GM12878 (cell line): Measurements from ENCODE around the gene DNAJA1.
"Not testable (repeated sequence)": the region's sequence is repeated elsewhere in the genome, so short reads cannot be mapped to it uniquely, and the experiment has no call there.

Experiments used
- EGR1 ChIP-seq, 2 experiments: IDR thresholded peaks; 1 replicate in 1 of 2; 2 replicates in 1 of 2; pipeline ENCODE4 v1.6.1; 2011 to 2012; ENCODE audit warnings: low read depth in 2 of 2, low read length in 2 of 2, borderline replicate concordance in 1 of 2, mild to moderate bottlenecking in 1 of 2, moderate library complexity in 1 of 2
- EZH2 ChIP-seq: IDR thresholded peaks from 2 replicates; pipeline ENCODE4 v1.6.1; 2012; ENCODE audit warnings: low read depth, mild to moderate bottlenecking, control low read depth, inconsistent platforms, low read length, borderline replicate concordance; ENCODE audit not compliant: control insufficient read depth
- MEF2A ChIP-seq: IDR thresholded peaks from 2 replicates; pipeline ENCODE4 v1.6.1; 2011; ENCODE audit warnings: low read depth, mild to moderate bottlenecking, low read length, moderate library complexity; ENCODE audit not compliant: insufficient read depth
- POLR2A ChIP-seq: IDR thresholded peaks from 2 replicates; pipeline ENCODE4 v1.6.1; 2011; ENCODE audit warnings: low read depth, mild to moderate bottlenecking, low read length
- RAD21 ChIP-seq: IDR thresholded peaks from 2 replicates; pipeline ENCODE4 v1.6.1; 2011; ENCODE audit warnings: mild to moderate bottlenecking, low read depth, low read length, moderate library complexity; ENCODE audit not compliant: insufficient read depth
- YBX1 ChIP-seq: fragments of 450-650 bp; IDR thresholded peaks from 2 replicates; pipeline ENCODE4 v1.6.1; 2016; ENCODE audit warnings: antibody characterized with exemption
- TF ChIP-seq, protein P1 (sequence below), 3 experiments: IDR thresholded peaks in 2 of 3; conservative IDR thresholded peaks in 1 of 3; 2 replicates each; pipeline ENCODE4 v1.5.1; 2011; ENCODE audit warnings: low read depth in 3 of 3, low read length in 3 of 3, mild to moderate bottlenecking in 3 of 3, control low read depth in 2 of 3, moderate library complexity in 2 of 3, inconsistent platforms in 1 of 3, mixed read lengths in 1 of 3; ENCODE audit not compliant: control insufficient read depth in 2 of 3, insufficient read depth in 1 of 3; ENCODE audit errors: extremely low read depth in 1 of 3
- TF ChIP-seq, protein P2 (sequence below): fragments of 450-650 bp; formaldehyde crosslinking; IDR thresholded peaks from 2 replicates; pipeline ENCODE4 v1.4.0; 2022; ENCODE audit warnings: mild to moderate bottlenecking, moderate library complexity
- TF ChIP-seq, protein P3 (sequence below): IDR thresholded peaks from 2 replicates; pipeline ENCODE4 v1.6.1; 2012; ENCODE audit warnings: low read depth, low read length, improper control_type of control experiment
- TF ChIP-seq, protein P4 (sequence below): fragments of 450-650 bp; conservative IDR thresholded peaks from 2 replicates; pipeline ENCODE4 v1.6.1; 2017; ENCODE audit warnings: mild to moderate bottlenecking, moderate library complexity
- TF ChIP-seq, protein P5 (sequence below): IDR thresholded peaks from 2 replicates; pipeline ENCODE4 v1.6.1; 2012; ENCODE audit warnings: mild to moderate bottlenecking, low read depth, low read length
- TF ChIP-seq, protein P6 (sequence below): fragments of 150-350 bp; IDR thresholded peaks from 2 replicates; pipeline ENCODE4 v1.6.1; 2016; ENCODE audit warnings: low read depth, low read length

DNA sequence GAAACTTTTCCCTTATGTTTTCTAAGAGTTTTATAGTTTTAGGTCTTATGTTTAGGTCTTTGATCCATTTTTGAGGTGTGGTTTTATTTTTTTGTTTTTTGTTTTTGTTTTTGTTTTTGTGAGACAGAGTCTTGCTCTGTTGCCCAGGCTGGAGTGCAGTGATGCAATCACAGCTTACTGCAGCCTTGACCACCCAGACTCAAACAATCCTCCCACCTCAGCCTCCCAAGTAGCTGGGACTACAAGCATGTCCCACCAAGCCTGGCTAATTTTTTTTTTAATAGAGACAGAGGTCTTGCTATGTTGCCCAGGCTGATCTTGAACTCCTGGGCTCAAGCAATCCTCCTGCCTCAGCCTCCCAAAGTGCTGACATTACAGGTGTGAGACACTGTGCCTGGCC is 19.7 kb upstream of the DNAJA1 start:
- not testable (repeated sequence) for TF ChIP-seq POLR2A; EGR1 (IDR thresholded peaks at IDR 0.05; ENCODE audit: borderline replicate concordance in 1 of 2, low read depth in 2 of 2, low read length in 2 of 2); RAD21; MEF2A; EZH2; YBX1
- TF ChIP-seq, protein P1, sequence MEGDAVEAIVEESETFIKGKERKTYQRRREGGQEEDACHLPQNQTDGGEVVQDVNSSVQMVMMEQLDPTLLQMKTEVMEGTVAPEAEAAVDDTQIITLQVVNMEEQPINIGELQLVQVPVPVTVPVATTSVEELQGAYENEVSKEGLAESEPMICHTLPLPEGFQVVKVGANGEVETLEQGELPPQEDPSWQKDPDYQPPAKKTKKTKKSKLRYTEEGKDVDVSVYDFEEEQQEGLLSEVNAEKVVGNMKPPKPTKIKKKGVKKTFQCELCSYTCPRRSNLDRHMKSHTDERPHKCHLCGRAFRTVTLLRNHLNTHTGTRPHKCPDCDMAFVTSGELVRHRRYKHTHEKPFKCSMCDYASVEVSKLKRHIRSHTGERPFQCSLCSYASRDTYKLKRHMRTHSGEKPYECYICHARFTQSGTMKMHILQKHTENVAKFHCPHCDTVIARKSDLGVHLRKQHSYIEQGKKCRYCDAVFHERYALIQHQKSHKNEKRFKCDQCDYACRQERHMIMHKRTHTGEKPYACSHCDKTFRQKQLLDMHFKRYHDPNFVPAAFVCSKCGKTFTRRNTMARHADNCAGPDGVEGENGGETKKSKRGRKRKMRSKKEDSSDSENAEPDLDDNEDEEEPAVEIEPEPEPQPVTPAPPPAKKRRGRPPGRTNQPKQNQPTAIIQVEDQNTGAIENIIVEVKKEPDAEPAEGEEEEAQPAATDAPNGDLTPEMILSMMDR (IDR thresholded peaks at IDR 0.05 in 2 of 3, conservative IDR thresholded peaks at IDR 0.05 in 1 of 3; ENCODE audit: control insufficient read depth in 2 of 3, extremely low read depth in 1 of 3, insufficient read depth in 1 of 3, low read depth in 3 of 3, low read length in 3 of 3): not testable (repeated sequence)
- TF ChIP-seq, protein P2, sequence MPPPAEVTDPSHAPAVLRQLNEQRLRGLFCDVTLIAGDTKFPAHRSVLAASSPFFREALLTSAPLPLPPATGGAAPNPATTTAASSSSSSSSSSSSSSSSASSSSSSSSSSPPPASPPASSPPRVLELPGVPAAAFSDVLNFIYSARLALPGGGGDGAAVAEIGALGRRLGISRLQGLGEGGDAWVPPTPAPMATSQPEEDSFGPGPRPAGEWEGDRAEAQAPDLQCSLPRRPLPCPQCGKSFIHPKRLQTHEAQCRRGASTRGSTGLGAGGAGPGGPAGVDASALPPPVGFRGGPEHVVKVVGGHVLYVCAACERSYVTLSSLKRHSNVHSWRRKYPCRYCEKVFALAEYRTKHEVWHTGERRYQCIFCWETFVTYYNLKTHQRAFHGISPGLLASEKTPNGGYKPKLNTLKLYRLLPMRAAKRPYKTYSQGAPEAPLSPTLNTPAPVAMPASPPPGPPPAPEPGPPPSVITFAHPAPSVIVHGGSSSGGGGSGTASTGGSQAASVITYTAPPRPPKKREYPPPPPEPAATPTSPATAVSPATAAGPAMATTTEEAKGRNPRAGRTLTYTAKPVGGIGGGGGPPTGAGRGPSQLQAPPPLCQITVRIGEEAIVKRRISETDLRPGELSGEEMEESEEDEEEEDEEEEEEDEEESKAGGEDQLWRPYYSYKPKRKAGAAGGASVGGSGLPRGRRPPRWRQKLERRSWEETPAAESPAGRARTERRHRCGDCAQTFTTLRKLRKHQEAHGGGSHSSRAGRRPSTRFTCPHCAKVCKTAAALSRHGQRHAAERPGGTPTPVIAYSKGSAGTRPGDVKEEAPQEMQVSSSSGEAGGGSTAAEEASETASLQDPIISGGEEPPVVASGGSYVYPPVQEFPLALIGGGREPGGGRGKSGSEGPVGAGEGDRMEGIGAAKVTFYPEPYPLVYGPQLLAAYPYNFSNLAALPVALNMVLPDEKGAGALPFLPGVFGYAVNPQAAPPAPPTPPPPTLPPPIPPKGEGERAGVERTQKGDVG (CRISPR knock-in tag): not testable (repeated sequence)
- TF ChIP-seq, protein P3, sequence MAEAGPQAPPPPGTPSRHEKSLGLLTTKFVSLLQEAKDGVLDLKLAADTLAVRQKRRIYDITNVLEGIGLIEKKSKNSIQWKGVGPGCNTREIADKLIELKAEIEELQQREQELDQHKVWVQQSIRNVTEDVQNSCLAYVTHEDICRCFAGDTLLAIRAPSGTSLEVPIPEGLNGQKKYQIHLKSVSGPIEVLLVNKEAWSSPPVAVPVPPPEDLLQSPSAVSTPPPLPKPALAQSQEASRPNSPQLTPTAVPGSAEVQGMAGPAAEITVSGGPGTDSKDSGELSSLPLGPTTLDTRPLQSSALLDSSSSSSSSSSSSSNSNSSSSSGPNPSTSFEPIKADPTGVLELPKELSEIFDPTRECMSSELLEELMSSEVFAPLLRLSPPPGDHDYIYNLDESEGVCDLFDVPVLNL: not testable (repeated sequence)
- TF ChIP-seq, protein P4, sequence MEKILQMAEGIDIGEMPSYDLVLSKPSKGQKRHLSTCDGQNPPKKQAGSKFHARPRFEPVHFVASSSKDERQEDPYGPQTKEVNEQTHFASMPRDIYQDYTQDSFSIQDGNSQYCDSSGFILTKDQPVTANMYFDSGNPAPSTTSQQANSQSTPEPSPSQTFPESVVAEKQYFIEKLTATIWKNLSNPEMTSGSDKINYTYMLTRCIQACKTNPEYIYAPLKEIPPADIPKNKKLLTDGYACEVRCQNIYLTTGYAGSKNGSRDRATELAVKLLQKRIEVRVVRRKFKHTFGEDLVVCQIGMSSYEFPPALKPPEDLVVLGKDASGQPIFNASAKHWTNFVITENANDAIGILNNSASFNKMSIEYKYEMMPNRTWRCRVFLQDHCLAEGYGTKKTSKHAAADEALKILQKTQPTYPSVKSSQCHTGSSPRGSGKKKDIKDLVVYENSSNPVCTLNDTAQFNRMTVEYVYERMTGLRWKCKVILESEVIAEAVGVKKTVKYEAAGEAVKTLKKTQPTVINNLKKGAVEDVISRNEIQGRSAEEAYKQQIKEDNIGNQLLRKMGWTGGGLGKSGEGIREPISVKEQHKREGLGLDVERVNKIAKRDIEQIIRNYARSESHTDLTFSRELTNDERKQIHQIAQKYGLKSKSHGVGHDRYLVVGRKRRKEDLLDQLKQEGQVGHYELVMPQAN: not testable (repeated sequence)
- TF ChIP-seq, protein P5, sequence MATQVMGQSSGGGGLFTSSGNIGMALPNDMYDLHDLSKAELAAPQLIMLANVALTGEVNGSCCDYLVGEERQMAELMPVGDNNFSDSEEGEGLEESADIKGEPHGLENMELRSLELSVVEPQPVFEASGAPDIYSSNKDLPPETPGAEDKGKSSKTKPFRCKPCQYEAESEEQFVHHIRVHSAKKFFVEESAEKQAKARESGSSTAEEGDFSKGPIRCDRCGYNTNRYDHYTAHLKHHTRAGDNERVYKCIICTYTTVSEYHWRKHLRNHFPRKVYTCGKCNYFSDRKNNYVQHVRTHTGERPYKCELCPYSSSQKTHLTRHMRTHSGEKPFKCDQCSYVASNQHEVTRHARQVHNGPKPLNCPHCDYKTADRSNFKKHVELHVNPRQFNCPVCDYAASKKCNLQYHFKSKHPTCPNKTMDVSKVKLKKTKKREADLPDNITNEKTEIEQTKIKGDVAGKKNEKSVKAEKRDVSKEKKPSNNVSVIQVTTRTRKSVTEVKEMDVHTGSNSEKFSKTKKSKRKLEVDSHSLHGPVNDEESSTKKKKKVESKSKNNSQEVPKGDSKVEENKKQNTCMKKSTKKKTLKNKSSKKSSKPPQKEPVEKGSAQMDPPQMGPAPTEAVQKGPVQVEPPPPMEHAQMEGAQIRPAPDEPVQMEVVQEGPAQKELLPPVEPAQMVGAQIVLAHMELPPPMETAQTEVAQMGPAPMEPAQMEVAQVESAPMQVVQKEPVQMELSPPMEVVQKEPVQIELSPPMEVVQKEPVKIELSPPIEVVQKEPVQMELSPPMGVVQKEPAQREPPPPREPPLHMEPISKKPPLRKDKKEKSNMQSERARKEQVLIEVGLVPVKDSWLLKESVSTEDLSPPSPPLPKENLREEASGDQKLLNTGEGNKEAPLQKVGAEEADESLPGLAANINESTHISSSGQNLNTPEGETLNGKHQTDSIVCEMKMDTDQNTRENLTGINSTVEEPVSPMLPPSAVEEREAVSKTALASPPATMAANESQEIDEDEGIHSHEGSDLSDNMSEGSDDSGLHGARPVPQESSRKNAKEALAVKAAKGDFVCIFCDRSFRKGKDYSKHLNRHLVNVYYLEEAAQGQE: not testable (repeated sequence)
- TF ChIP-seq, protein P6, sequence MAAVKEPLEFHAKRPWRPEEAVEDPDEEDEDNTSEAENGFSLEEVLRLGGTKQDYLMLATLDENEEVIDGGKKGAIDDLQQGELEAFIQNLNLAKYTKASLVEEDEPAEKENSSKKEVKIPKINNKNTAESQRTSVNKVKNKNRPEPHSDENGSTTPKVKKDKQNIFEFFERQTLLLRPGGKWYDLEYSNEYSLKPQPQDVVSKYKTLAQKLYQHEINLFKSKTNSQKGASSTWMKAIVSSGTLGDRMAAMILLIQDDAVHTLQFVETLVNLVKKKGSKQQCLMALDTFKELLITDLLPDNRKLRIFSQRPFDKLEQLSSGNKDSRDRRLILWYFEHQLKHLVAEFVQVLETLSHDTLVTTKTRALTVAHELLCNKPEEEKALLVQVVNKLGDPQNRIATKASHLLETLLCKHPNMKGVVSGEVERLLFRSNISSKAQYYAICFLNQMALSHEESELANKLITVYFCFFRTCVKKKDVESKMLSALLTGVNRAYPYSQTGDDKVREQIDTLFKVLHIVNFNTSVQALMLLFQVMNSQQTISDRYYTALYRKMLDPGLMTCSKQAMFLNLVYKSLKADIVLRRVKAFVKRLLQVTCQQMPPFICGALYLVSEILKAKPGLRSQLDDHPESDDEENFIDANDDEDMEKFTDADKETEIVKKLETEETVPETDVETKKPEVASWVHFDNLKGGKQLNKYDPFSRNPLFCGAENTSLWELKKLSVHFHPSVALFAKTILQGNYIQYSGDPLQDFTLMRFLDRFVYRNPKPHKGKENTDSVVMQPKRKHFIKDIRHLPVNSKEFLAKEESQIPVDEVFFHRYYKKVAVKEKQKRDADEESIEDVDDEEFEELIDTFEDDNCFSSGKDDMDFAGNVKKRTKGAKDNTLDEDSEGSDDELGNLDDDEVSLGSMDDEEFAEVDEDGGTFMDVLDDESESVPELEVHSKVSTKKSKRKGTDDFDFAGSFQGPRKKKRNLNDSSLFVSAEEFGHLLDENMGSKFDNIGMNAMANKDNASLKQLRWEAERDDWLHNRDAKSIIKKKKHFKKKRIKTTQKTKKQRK: not testable (repeated sequence)
